Activated CD8-positive, alpha-beta memory T cell treated with anti-CD3 and anti-CD28 coated beads, Interleukin-2, amount 10 ng/mL, durations not matched to agents 7 days and 5 days (primary cell): ENCODE results near the gene PCDH15. TPM values are rescaled to one million over a fixed set of nuclear protein-coding genes. Genes with fewer than 3 reads are reported as not detected.

Experiments
- ATAC-seq: fragments of 150-1000 bp; cut with Tn5 transposase; one replicate; pipeline ENCODE4 v1.10.0; 2021; ENCODE audit warnings: moderate library complexity
- CTCF ChIA-PET: fragments of 350-600 bp; sonication (Branson Sonifier 250); formaldehyde crosslinking; loops from one replicate; lab custom pipeline; 2021; ENCODE audit warnings: antibody characterized with exemption; lab: Charles Lee
- DNase-seq: peaks from one replicate; pipeline ENCODE4 v3.0.0-alpha.2; 2020
- H3K27ac Mint-ChIP-seq: one replicate; pipeline ENCODE4 v1.8.0; 2021; ENCODE audit warnings: mild to moderate bottlenecking, mixed read lengths
- H3K27me3 Mint-ChIP-seq: one replicate; pipeline ENCODE4 v1.8.0; 2021; ENCODE audit warnings: mixed read lengths
- H3K36me3 Mint-ChIP-seq: one replicate; pipeline ENCODE4 v1.8.0; 2021; ENCODE audit warnings: mild to moderate bottlenecking, mixed read lengths
- H3K4me1 Mint-ChIP-seq: one replicate; pipeline ENCODE4 v1.8.0; 2021; ENCODE audit warnings: mixed read lengths
- H3K4me3 Mint-ChIP-seq: one replicate; pipeline ENCODE4 v1.8.0; 2021; ENCODE audit warnings: mild to moderate bottlenecking, moderate library complexity, mixed read lengths
- H3K9me3 Mint-ChIP-seq: one replicate; pipeline ENCODE4 v1.8.0; 2022; ENCODE audit warnings: low read depth, mixed read lengths
- total RNA-seq, 2 experiments: library from RNA; stranded (reverse); gene quantifications; one replicate each; pipeline ENCODE4 v1.2.3, GENCODE V29; 2021

PCDH15 gene
- total RNA-seq, 2 experiments from 2014 or later = not detected

DNA sequence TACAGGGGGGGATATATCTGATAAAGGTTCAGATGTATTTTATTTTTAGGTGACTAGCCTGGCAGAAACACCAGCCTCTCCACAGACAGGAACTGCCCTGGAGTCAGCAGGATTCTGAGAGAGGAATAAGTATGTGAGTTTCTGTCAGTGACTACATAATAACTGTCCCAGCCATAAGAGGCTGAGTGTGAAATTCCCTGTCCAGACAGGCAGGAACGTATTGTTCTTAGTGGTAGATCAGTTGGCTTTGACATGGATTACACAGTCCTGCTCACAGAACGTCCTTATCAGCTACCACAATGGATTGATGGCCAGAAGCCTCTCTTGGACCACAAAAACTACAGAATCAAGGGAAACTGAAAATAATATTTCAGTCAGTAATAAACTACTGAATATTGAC, 709.8 kb downstream of the PCDH15 start:
- ATAC-seq = no peak
- no peaks in the 10 kb centered on the region for H3K4me1 Mint-ChIP-seq
- DNase-seq = no peak
- H3K27me3 Mint-ChIP-seq = no peaks in the 10 kb centered on the region
- H3K36me3 Mint-ChIP-seq = no peaks in the 10 kb centered on the region
- CTCF ChIA-PET = no interaction called here
- H3K4me3 Mint-ChIP-seq = no peak overlapping the region
- no peak overlapping the region for H3K27ac Mint-ChIP-seq
- H3K9me3 Mint-ChIP-seq = peaks cover 3% of the 10 kb centered on the region

DNA sequence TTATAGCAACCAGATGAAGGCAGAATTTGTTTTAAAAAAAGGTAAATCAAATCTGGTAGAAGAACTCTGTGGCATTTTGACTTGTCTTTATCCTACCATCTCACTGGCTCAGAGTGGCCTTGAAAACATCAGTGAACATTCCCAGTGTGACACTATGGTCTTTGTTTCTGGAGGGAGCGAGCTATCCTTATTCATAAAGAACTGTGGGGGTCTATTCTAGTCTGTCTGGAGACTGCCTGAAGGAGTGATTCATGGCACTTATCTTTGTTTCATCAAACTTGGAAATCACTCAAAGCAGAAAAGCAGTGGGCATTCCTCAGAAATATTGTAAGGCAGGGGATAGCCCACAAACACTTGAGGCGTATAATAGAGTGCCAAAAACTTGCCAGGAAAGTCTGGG, 719.1 kb downstream of the PCDH15 start:
- Mint-ChIP-seq H3K4me1 (no peaks in the 10 kb centered on the region), H3K36me3 (no peaks in the 10 kb centered on the region)
- ATAC-seq = no peak

DNA sequence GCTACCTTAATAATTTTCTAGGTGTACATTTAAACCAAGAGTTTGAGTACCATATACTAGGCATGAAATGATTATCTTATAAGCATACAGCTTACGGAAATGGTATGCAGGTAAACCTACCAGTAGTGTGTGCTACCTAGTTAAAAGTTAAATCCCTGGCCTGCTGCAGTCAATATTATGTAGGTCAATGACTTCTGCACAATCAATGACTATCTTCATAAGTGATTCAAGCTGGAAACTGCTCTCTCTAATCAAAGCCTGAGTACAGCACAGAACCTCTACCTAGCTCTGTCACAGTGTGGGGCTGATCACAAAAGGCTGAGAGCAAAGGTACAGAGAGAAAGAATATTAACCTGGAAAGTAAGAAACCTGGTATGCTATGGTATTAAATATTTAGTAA, 733.7 kb downstream of the PCDH15 start:
- DNase-seq = no peak
- Mint-ChIP-seq H3K27ac (no peak overlapping the region), H3K4me3 (no peak overlapping the region), H3K36me3 (no peaks in the 10 kb centered on the region), H3K4me1 (no peaks in the 10 kb centered on the region), H3K9me3 (peaks cover 10% of the 10 kb centered on the region), H3K27me3 (no peaks in the 10 kb centered on the region)
- ATAC-seq = no peak
- CTCF ChIA-PET = no interaction called here

More for the DNA sequence above, 719.1 kb downstream of the PCDH15 start:
- Mint-ChIP-seq H3K9me3 (peaks cover 4% of the 10 kb centered on the region), H3K27ac (no peak overlapping the region), H3K27me3 (no peaks in the 10 kb centered on the region), H3K4me3 (no peak overlapping the region)
- no peak for DNase-seq
- CTCF ChIA-PET = no interaction called here

DNA sequence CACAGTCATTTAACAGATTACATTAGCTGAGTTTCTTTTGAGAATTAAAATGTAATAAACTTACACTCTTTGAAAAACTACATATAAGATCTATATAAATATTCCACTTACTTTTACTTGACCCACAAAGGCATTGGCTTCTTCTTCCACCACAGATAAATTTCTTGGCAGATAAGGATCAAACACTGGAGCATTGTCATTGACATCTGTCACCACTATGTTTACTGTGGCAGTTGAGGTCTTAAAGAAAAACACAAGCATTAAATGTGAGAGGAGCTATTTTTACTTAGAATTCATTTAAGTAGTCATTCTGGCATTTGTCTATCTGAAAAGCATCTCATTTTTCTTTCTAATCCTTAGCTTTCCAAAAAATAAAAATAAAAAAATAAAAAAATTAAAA, 734.4 kb downstream of the PCDH15 start:
- no peaks in the 10 kb centered on the region for H3K4me1 Mint-ChIP-seq
- peaks cover 10% of the 10 kb centered on the region for H3K9me3 Mint-ChIP-seq
- H3K36me3 Mint-ChIP-seq = no peaks in the 10 kb centered on the region
- H3K27me3 Mint-ChIP-seq = no peaks in the 10 kb centered on the region
- no peak for ATAC-seq
- no peak overlapping the region for H3K27ac Mint-ChIP-seq
- H3K4me3 Mint-ChIP-seq = no peak overlapping the region
- no peak for DNase-seq
- CTCF ChIA-PET = no interaction called here

DNA sequence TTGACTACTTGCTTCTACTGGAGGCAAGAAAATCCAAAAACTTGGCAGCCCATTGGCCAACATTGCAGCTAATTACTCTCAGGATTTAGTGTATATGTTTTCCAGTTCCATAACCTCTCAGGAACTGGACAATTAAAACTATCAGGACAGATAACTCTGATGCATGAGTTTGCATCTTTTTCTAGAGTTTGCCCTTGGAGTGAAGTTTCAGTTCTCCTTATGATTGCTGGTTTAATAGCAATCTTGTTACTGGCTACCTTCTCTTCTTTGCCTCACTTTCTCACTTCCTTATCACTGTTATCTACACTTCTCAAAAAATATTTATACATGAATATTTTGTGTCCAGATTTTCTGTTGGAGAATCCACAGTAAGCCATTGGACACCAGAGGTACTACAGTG, 735.9 kb downstream of the PCDH15 start:
- Mint-ChIP-seq H3K9me3 (peaks cover 13% of the 10 kb centered on the region), H3K27me3 (no peaks in the 10 kb centered on the region), H3K27ac (no peak overlapping the region), H3K4me3 (no peak overlapping the region), H3K36me3 (no peaks in the 10 kb centered on the region), H3K4me1 (no peaks in the 10 kb centered on the region)
- ATAC-seq (no peak), DNase-seq (no peak)
- CTCF ChIA-PET = no interaction called here

DNA sequence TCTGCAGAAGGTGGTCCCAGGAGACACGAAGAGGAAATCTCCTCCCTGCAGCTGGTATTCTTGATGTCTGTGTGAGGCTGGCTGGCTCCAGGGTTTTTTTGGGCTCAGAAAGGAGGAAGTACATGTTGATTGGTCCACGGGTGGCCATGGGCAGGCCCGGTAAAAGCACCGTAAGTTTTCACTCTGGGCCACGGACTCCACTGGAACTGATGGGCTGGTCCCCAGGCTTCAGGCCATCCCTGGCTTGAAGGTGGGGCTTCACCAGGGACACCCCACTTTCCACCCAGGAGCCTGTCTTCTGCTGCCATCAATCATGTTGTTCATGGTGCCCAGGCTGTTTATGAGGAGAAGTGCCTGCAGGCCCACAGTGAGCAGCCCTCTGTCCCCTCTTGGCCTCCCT, 736.8 kb downstream of the PCDH15 start:
- no peak for ATAC-seq
- CTCF ChIA-PET = no interaction called here

DNA sequence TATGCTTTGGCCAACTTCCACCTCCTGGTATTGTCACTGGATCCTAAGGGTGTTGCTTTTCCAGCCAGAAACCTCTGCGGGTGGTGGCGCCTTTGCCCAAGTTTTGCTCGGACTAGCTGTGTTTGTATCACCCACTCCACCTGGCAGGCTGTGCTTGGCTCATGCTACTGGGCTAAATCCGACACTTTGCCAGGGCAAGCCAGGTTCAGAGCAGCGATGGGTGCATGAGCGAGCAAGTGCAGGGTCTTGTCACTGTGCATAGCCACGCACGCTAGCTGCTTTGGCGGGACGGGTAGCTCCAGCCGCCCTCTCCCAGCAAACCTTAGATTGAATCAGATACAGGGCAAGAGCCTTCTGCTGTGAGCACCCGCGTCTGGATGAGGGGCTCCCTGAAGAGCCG, 737.5 kb downstream of the PCDH15 start:
- Mint-ChIP-seq H3K4me3 (no peak overlapping the region), H3K27ac (no peak overlapping the region), H3K9me3 (peaks cover 13% of the 10 kb centered on the region), H3K27me3 (no peaks in the 10 kb centered on the region), H3K4me1 (no peaks in the 10 kb centered on the region), H3K36me3 (no peaks in the 10 kb centered on the region)
- no peak for DNase-seq
- no peak for ATAC-seq
- CTCF ChIA-PET = no interaction called here

More for the DNA sequence above, 736.8 kb downstream of the PCDH15 start:
- no peak overlapping the region for H3K27ac Mint-ChIP-seq
- peaks cover 13% of the 10 kb centered on the region for H3K9me3 Mint-ChIP-seq
- no peaks in the 10 kb centered on the region for H3K4me1 Mint-ChIP-seq
- H3K36me3 Mint-ChIP-seq = no peaks in the 10 kb centered on the region
- H3K27me3 Mint-ChIP-seq = no peaks in the 10 kb centered on the region
- H3K4me3 Mint-ChIP-seq = no peak overlapping the region
- DNase-seq = no peak

DNA sequence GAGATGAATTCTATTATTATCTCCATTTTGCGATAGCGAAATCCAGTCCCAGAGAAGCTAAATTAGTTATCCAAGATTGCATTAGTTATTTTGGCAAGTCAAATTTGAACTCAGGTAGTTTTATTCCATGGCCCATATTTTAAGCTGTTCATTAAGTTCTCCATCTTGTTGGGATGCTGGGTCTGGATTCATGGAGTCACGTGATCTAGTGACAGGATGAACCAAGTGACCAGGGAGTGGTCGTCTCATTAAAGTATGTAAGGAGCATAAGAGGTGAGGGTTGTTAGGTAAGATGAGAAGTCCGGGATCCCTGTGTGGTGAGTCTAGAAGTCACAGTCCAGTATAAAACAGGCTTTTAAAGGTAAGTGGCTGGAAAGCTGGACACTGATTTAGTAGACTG, 740.5 kb downstream of the PCDH15 start:
- CTCF ChIA-PET = no interaction called here
- Mint-ChIP-seq H3K4me1 (no peaks in the 10 kb centered on the region), H3K36me3 (no peaks in the 10 kb centered on the region), H3K27ac (no peak overlapping the region), H3K4me3 (no peak overlapping the region), H3K27me3 (no peaks in the 10 kb centered on the region), H3K9me3 (peaks cover 16% of the 10 kb centered on the region)
- ATAC-seq (no peak), DNase-seq (no peak)

DNA sequence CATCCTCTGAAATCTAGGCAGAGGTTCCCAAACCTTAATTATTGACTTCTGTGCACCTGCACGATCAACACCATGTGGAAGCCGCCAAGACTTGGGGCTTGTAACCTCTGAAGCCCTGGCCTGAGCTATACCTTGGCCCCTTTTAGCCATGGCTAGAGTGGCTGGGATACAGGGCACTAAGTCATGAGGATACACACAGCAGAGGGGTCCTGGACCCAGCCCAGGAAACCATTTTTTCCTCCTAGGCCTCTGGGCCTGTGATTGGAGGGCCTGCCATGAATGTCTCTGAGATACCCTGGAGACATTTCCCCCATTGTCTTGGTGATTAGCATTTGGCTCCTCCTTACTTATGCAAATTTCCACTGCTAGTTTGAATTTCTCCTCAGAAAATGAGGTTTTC, 743.7 kb downstream of the PCDH15 start:
- no peak overlapping the region for H3K4me3 Mint-ChIP-seq
- no peaks in the 10 kb centered on the region for H3K27me3 Mint-ChIP-seq
- CTCF ChIA-PET = no interaction called here
- DNase-seq (no peak), ATAC-seq (no peak)
- H3K27ac Mint-ChIP-seq = no peak overlapping the region
- H3K9me3 Mint-ChIP-seq = peaks cover 14% of the 10 kb centered on the region
- H3K36me3 Mint-ChIP-seq = no peaks in the 10 kb centered on the region
- no peaks in the 10 kb centered on the region for H3K4me1 Mint-ChIP-seq

DNA sequence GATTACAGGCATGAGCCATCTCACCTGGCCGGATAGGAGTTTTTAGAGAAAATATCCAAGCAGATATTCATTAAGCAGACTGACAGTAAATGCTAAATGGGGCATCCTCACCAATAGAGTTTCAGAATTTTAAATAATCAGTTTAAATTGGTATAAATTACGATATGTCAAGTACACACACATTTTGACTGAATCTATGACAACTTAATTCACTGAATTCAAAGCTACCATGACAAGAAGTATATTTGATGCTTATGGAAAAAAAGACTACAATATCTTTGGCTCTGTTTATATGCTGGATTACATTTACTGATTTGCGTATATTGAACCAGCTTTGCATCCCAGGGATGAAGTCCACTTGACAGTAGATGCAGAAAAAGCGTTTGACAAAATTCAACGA, 774.7 kb downstream of the PCDH15 start:
- Mint-ChIP-seq H3K36me3 (no peaks in the 10 kb centered on the region), H3K4me1 (no peaks in the 10 kb centered on the region), H3K9me3 (peaks cover 4% of the 10 kb centered on the region), H3K27ac (no peak overlapping the region), H3K27me3 (no peaks in the 10 kb centered on the region), H3K4me3 (no peak overlapping the region)
- no peak for DNase-seq
- CTCF ChIA-PET = no interaction called here
- ATAC-seq = no peak

DNA sequence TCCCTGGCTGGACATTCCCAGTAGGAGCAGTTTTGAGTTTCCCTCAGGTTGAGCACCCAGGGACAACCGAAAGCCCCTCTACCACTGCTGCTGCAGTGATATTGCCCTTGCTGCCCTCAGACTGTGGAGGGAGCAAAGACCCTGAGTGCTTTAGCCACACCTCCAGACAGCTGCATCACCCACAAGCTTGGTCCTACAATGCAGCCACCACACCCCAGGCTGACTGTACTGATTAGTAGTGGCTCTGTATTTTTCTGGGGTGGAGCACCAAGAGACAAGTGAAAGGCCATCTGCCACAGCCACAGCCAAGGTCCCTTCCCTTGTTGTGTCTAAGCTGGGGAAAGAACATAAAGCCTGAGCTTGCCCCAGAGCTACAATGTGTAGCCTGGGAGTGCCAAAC, 789.9 kb downstream of the PCDH15 start:
- DNase-seq = no peak
- Mint-ChIP-seq H3K36me3 (no peaks in the 10 kb centered on the region), H3K27me3 (no peaks in the 10 kb centered on the region), H3K27ac (no peak overlapping the region), H3K4me3 (no peak overlapping the region), H3K9me3 (peaks cover 5% of the 10 kb centered on the region), H3K4me1 (no peaks in the 10 kb centered on the region)
- CTCF ChIA-PET = no interaction called here
- no peak for ATAC-seq

DNA sequence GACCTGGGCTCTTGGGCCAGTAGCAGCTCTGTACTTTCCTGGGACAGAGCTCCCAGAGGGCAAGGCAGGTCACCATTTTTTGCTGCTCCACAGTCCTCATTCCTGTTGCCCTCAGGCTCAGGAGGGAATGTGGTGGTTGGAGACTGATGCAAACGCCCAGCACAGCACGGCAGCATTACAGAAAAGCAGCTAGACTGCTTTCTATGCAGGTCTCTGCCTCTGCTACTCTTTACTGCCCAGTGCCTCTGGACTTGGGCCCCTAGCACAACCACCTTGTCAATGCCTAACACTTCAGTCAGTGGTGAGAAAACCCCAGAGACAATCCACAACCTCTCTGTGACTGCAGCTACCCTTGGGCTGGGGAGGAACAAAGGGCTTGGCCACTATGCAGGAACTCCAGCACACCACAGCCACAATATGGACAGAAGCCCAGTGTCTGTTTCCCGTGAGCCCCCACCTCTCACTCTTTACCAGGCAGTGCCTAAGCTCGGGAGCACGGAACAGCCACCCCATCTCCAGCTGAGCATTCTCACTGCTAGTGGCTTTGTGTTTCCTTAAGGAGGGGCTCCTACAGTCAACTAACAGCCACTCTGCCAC, 790.6 kb downstream of the PCDH15 start:
- Mint-ChIP-seq H3K36me3 (no peaks in the 10 kb centered on the region), H3K4me3 (no peak overlapping the region), H3K4me1 (no peaks in the 10 kb centered on the region), H3K27me3 (no peaks in the 10 kb centered on the region), H3K27ac (no peak overlapping the region), H3K9me3 (peaks cover 5% of the 10 kb centered on the region)
- CTCF ChIA-PET = no interaction called here
- no peak for DNase-seq
- ATAC-seq = no peak

DNA sequence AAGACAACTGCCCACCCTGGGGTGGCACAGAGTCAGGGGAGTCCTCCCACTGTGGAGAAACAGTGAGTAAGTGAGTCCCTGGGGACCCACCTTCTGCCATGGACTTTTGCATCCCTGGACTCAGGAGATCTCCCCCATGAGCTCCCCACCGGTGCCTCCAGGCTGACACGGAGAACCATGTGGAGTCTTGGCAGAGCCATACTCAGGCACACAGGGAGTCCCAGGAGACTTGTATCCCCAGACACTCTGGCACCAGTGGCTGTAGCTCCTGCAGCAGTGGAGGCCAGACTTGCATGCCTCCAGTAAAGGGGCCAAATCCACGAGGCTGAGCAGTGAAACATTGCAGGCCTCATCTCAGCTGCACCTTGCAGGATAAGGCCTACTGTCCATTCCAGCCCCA, 791.4 kb downstream of the PCDH15 start:
- no peak overlapping the region for H3K27ac Mint-ChIP-seq
- no peaks in the 10 kb centered on the region for H3K4me1 Mint-ChIP-seq
- DNase-seq = no peak
- no peaks in the 10 kb centered on the region for H3K36me3 Mint-ChIP-seq
- peaks cover 5% of the 10 kb centered on the region for H3K9me3 Mint-ChIP-seq
- CTCF ChIA-PET = no interaction called here
- H3K27me3 Mint-ChIP-seq = no peaks in the 10 kb centered on the region
- ATAC-seq = no peak
- no peak overlapping the region for H3K4me3 Mint-ChIP-seq

DNA sequence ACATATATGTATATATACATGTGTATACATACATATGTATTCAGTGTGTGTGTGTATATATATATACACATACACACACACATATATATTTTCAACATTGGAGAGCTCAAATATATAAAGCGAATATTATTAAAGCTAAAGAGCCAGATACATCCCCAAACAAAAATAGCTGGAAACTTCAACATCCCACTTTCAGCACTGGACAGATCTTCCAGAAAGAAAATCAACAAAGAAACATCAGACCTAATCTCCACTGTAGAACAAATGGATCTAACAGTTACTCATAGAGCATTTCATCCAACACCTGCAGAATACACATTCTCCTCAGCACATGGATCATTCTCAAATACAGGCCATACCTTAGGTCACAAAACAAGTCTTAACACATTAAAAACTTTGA, 799.0 kb downstream of the PCDH15 start:
- DNase-seq = no peak
- Mint-ChIP-seq H3K27me3 (no peaks in the 10 kb centered on the region), H3K9me3 (peaks cover 6% of the 10 kb centered on the region), H3K4me3 (no peak overlapping the region), H3K4me1 (no peaks in the 10 kb centered on the region), H3K27ac (no peak overlapping the region), H3K36me3 (no peaks in the 10 kb centered on the region)
- CTCF ChIA-PET = no interaction called here
- ATAC-seq = no peak

DNA sequence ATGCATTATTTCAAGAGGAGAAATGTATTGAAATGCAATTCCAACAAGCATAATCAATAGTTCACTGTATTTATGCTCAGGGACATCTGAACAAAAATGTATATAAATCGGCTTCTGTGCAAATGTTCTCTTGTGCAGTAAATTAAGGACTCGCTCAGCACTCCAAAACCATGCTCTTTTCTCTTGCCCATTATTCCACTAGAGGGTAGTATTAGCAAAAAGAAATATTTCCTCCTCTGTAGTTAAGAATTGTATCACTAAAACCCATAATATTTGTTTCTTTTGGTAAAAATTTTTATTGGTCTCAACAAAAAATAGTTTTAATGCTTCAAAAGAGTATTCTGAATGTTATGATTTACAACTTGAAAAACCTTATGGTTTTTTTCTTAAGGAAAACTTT, 803.1 kb downstream of the PCDH15 start:
- Mint-ChIP-seq H3K4me3 (no peak overlapping the region), H3K27me3 (no peaks in the 10 kb centered on the region)
- CTCF ChIA-PET = no interaction called here

More for the DNA sequence above, 803.1 kb downstream of the PCDH15 start:
- Mint-ChIP-seq H3K4me1 (no peaks in the 10 kb centered on the region), H3K9me3 (peaks cover 4% of the 10 kb centered on the region), H3K36me3 (no peaks in the 10 kb centered on the region), H3K27ac (no peak overlapping the region)
- DNase-seq = no peak
- ATAC-seq = no peak
